CD4-positive, alpha-beta T cell treated with Interleukin-4 for 4 hours (primary cell): ENCODE results near the gene MPV17L2.
A peak's percentile ranks its signal among the peaks of the same experiment; 100 is the strongest.
"Not testable (repeated sequence)": the region's sequence is repeated elsewhere in the genome, so short reads cannot be mapped to it uniquely, and the experiment has no call there.

Experiments
- DNase-seq: peaks from one replicate; pipeline ENCODE4 v3.0.0-alpha.2; 2020

Gene MPV17L2

DNA sequence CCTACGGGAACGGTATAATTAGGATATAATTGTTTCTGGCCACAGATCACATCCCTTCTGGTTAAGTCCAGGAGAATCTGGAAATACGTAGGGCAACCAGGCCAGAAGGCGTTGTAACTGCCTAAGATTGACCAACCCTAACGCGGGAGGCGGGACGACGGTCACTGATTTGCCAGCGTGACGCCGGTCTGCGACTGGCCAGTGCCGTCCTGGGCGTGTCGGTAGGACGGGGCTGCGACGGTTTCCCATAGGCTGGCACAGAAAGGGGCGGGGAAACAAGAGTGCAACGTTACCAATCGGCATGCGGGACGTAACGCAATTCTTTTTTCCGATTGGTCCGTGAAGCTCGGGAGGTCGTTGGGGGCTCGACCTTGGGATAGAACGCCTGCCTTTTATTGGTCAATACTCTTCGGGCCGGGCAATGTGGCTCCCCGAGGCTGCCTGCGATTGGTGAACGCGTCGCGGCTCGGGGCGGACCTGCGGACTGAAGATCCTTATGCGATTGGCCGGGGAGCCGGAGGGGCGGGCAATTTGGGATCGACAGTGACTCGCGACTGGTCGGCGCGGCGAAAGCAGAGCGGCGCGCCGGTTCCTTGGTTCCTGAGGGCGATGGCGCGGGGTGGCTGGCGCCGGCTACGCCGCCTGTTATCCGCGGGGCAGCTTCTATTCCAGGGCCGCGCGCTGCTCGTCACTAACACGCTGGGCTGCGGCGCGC is at the start of gene MPV17L2:
MPV17L2 (plus strand) TSS at position 546 of the 715 bp plus-strand sequence; CDS start at position 610, 64 bp downstream.
- DNase-seq: peak; percentile 100

DNA sequence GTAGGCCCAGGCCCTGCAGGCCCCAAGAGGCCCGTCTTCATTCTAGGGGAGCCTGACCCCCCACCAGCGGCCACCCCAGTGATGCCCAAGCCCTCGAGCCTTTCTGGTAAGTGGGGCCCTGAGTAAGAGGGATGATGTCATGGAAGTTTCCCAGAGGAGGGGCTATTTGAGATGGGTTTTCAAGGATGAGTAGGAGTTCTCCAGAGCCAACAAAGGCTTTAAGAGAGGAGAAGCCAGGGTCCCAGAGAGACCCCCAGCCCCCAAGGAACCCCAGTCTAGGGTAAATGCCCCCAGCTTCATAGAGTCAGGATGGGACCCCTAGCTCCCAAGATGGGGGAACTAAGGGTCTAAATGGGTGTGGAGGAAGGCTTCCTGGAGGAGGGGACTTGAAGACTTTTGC is 49.1 kb upstream of the MPV17L2 start:
- DNase-seq: no peak

DNA sequence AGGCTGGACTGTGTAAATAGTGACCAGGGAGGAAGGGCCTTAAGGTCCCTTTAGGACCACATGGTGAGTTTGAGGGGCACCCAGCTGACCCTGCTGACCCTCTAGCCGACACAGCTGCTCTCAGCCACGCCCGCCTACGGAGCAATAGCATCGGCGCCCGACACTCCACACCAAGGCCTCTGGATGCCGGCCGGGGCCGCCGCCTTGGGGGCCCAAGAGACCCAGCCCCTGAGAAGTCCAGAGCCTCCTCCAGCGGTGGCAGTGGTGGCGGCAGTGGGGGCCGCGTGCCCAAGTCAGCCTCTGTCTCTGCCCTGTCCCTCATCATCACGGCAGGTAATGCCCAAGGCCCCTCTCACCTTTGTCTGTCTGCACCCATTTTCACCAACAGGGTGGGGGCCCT is 48.7 kb upstream of the MPV17L2 start:
- DNase-seq: no peak

DNA sequence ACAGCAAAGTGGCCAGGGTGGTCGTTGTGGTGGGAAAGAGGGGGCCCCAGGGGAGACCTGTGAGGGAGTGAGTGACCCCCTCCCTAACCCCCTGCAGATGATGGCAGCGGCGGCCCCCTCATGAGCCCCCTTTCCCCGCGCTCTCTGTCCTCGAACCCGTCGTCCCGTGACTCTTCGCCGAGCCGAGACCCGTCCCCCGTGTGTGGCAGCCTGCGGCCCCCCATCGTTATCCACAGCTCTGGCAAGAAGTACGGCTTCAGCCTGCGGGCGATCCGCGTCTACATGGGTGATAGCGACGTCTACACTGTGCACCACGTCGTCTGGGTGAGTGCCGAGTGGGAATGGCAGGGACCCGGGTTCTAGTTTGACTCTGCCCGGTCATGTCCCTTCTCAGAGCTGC is 48.1 kb upstream of the MPV17L2 start:
- no peak for DNase-seq

DNA sequence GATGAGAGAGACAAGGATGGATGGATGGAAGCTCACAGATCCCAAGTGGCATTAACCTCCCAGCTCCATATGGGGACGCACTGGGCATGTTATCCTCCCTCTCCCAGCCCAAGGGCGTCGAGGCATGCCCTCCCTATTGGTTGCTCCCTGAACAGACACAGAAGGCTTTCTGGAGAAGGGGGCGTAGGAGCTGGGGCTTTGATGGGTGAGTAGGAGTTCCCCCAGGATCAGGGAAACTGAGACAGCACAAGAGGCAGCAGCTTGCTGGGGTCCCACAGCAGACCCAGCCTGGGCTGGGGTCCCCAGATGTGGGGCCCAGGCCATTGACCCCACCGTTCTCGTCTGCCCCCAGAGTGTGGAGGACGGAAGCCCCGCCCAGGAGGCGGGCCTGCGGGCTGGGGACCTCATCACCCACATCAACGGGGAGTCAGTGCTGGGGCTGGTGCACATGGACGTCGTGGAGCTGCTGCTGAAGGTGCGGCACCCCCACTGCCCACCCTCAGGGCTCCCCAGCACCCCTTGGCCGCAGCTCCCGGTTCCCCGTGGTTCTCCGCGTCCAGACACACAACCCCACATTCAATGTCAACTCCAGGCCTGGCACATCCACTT is 47.5 kb upstream of the MPV17L2 start:
- DNase-seq: no peak

DNA sequence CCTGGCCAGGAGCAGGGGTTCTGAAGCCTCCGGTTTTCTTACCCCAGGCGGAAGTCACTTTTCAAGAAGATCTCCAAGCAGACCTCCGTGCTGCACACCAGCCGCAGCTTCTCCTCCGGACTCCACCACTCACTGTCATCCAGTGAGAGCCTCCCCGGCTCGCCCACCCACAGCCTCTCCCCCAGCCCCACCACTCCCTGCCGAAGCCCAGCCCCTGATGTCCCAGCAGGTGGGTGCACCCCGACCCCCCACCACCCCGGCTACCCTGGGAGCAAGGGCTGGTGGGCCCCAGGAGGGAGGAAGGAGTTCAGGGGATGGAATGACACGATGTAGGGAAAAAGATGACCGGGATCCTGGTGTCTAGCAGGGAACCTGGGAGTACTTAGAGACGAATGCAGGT is 45.6 kb upstream of the MPV17L2 start:
- no peak for DNase-seq

DNA sequence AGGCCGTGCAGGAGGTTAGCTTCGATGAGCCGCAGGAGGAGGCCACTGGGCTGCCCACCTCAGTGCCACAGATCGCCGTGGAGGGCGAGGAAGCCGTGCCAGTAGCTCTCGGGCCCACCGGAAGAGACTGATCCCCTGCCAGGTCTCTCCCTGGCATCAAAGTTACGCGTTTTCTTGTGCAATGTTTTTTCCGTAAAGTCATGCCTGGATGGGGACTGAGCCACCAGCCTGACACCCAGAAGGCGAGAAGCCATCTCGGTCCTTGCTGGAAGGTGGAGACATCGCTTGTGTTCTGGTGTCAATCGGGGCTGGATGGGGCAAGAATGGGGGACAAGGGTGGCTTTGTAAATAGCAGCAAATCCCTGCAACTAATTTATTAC is 43.4 kb upstream of the MPV17L2 start:
- no peak for DNase-seq

DNA sequence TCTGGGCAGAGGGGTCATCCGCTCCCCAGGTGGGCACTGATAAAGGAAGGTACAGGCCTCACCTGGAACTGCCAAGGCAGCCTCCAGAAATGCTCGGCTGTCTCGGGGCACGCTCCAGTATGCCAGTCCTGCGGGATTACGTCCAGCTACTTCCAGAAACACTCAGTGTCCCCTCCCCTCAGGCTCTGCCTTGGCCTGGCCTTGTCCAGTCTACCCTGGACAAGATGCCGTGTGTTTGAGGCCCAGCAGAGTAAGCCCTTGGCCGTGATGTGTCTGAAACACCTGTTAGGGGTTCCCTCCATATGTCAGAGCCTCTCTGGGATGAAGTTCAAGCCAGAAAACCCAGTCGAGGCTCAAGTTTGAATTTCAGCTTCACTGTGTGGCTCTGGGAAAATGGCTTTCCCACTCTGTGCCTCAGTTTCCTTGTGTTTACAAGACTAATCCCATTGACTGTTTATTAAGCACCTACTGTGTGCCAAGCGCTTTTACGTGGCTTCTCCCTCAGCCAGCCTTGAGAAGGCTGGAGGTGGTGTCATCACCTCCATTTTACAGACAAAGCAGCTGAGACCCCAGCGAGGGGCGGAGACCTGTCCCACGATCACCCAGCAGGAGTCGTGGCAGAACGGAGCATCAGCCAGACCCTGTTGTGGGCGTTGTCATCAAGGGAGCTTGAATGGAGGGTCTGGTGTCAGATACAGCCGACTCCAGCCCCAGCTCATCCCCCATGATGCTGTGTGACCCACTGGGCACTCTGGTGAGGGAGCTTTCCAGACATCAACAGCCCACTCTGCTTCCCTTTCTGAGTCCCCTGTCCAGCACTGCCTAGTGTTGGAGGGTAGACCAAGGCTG is 42.0 kb upstream of the MPV17L2 start:
- DNase-seq: no peak

DNA sequence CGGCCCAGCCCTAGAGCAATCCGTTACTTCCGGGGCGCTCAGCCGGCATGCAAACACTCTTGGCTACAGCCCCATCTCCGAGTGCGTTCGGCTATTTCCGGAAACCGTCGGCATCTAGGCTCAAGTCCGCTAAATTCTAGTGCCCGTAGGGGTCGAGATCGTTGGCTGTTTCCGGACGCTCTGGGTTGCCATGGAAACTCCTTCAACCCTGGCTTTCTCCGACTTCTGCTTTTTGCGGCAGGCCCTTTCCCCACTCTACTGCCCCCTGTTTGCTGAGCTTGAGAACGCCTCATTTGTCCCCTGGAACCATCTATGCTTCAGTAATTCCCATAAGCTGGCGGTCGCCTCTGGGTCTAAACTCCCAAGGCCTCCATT is 40.6 kb upstream of the MPV17L2 start:
- peak; percentile 98 for DNase-seq

DNA sequence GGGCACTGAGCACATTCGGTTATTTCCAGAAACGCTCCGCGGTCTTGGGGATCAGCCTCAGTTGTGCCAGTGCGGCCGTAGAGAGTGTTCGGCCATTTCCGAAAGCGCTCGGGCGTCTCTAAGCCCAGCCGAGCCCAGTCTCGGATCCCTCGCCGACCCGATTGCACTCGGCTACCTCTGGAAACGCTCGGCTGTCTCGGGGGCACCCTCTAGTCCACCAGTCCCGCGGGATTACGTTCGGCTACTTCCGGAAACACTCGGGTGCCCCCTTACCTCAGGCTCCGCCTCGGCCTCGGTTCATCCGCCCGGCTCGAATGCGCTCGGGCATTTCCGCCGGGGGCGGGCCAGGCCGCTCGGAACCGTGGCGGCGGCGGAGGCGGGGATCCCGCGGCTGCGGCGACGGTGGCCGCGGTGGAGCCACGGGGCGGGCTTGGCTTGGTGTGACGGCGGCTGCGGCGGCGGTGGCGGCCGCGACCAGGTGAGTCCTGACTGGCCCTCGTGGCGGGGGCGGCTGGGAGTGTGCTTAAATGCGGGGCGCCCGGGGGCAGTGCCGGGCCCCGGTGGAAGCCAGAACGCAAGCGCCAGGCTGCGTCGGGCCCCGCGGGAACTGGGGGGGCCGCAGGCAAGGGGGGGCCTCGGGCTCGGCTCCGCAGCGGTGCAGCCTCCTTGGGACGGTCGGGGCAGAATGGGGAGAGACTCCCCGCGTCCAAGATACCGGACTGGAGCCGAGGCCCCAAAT is 40.0 kb upstream of the MPV17L2 start, which contains the start of gene PIK3R2:
PIK3R2 (plus strand) TSS at position 347 of the 739 bp plus-strand sequence. CDS start 2,717 bp downstream, outside the sequence.
- peak; percentile 98 for DNase-seq

DNA sequence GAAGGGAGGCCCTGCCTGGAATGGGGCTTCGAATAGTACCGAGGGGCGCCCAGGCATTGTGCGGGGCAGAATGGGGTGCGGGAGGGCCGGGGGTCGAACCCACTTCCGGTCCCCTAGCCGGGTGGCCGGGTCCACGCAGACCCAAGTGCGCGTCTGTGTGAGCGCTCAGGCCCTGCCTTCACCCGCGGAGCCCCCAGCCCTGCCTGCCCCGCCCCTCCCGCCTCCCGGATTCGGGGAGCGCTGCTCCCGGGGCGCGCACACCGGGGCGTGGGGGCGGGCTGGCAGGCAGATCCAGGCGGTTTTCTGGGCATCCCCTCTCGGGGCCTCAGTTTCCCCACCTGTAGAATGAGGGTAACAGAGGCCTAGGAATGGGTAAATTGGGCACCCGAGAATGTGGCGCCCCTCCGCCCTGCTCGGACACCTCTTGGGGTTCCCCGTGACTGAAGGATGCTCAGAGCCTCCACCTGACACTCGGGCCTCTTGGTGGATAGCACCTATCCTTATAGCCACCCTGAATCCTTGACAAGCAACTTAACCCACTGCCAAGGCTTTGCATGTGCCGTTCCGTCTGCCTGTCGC is 39.4 kb upstream of the MPV17L2 start:
- DNase-seq: no peak

DNA sequence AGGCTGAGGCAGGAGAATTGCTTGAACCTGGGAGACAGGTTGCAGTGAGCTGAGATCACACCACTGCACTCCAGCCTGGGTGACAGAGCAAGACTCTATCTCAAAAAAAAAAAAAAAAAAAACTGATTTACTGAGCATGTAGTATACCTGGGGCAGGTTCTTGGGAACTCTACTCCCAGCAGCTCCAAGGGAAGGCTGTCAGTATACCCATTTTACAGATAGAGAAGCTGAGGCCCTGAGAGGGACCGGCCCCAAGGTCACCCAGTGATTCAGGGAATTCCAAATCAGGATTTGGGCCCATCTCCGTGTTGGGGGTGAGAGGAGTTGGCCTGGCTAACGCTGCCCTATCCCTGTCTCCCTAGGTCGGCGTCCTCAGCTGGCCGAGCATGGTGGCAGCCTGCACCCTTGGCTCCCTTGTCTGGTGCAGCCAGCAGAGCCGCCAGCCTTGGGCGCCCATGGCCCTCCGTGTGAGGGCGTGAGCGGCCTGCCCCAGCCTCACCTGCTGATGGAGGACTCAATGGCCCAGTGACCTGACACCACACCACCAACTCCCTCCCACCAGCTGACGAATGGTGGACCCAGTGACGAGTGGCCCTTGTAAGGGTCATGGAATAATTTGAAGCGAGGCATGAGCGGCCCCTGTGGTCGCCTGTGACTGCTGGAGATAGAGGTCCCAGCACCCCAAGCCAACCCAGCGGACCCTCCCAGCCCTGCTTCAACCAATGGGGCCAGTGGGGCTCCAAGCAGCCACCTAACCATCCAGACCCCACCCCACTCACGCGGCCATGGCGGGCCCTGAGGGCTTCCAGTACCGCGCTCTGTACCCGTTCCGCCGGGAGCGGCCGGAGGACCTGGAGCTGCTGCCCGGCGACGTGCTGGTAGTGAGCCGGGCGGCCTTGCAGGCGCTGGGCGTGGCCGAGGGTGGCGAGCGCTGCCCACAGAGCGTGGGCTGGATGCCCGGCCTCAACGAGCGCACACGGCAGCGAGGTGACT is 37.6 kb upstream of the MPV17L2 start:
- DNase-seq: no peak

DNA sequence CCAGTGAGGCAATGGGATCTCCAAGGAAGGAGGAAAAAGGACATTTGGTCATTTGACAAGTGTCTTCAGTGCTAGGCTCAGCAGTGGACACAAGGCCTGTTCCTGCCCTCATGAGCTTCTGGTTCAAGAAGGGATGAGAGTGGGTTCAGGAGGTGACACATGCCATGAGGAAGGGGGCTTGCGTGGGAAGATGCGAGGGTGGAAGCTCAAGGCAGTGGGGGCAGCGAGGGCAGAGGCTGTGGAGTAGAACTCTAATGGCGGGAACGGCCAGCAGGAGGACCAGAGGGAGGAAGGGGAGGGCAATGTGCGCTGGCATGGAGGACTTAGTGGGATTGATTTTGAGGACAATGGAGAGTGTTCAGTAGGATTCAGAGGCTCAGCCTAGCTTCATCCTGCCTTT is 36.8 kb upstream of the MPV17L2 start:
- DNase-seq: no peak

DNA sequence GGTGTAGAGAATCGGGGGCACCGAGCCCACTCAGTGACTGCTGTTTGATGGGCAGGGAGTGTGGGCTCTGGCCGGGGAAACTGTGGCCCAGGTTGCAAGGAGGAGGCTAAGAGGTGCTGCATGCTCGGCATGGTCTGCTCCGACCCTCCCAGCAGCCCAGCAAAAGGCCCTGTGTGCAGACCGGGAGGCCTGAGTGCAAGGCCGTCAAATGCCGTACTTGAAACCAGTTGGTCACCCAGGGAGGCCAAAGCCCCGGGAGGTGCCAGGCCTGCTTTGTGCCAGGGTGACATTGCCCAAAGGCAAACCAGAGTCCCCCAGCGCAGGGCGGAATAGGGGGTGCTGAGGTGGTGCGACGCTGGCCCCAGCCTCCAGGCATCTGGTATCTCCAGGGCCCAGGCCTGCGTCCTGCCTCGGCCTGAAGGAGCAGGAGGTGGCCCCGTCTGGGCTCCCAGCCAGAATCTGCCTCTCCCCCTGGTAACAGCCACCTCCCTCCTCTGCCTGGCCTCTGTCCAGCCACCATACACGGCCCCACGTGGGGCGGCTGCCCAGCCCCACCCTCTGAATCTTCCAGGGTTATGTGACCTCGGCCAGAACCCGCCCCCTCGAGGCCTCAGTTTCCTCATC is 36.1 kb upstream of the MPV17L2 start:
- DNase-seq: no peak

DNA sequence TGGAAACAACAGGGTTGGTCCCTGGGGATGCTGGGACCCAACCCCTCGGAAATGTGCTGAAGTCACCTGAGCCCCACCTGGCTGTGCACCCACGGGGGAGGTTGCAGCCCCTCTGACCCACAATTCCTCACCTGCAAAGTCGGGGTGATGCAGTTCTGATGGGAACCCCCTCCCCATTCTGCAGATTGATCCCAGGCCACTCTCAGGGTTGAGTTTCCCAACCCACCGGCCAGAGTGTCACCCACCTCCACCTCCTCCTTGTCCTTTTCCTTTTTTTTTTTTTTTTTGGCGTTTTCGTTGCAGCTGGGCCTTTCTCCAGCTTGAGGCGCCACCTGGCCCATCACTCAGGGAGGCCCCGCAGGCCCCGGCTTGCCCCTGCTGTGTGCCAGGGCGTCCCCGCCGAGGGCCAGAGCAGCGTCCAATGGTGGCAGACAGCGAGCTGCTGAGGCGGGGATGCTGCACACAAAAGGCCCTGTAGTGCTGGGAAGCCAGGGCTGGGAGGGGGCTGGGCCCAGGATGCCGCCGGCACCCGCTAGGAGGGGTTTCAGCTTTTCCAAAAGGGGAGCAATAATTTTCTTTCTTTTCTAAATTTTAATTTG is 35.5 kb upstream of the MPV17L2 start:
- no peak for DNase-seq

DNA sequence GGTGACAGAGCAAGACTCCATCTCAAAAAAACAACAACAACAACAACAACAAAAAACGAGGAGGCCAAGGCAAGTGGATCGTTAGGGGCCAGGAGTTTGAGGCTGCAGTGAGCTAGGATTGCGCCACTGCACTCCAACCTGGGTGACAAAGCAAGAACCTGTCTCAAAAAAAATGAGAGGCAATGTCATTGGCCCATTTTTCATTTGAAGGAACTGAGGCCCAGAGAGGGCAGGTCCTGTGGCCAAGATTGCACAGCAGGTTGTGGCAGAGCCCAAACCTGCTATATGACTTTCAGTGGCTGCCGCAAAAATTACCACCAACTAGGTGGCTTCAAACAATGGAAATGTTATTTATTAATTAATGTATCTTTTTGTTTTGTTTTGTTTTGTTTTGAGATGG is 34.6 kb upstream of the MPV17L2 start:
- no peak for DNase-seq

DNA sequence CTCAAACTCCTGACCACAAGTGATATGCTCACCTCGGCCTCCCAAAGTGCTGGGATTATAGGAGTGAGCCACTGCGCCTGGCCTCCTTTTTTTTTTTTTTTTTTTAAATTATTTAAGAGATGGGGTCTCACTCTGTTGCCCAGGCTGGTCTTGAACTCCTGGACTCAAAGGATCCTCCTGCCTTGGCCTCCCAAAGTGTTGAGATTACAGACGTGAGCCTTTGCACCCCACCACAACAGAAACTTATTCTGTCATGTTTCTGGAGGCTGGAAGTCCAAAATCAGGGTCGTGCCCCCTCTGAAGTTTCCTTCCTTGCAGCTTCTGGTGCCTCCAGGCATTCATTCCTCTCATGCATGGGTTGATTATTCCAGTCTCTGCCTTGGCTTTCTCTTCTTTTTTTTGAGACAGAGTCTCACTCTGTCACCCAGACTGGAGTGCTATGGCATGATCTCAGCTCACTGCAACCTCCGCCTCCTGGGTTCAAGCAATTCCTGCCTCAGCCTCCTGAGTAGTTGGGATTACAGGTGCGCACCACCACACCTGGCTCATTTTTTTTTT is 33.9 kb upstream of the MPV17L2 start:
- DNase-seq: not testable (repeated sequence)

DNA sequence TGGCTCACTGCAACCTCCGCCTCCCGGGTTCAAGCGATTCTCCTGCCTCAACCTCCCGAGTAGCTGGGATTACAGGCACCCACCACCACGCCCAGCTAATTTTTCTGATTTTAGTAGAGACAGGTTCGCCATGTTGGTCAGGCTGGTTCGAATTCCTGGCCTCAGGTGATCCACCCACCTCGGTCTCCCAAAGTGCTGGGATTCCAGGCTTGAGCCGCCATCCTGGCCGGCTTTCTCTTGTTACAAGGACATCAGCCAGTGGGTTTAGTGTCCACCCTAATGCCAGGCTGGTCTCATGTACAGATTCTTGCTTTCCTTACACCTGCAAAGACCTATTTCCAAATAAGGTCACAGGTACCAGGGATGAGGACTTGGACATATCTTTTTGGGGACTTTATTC is 33.2 kb upstream of the MPV17L2 start:
- DNase-seq: no peak

DNA sequence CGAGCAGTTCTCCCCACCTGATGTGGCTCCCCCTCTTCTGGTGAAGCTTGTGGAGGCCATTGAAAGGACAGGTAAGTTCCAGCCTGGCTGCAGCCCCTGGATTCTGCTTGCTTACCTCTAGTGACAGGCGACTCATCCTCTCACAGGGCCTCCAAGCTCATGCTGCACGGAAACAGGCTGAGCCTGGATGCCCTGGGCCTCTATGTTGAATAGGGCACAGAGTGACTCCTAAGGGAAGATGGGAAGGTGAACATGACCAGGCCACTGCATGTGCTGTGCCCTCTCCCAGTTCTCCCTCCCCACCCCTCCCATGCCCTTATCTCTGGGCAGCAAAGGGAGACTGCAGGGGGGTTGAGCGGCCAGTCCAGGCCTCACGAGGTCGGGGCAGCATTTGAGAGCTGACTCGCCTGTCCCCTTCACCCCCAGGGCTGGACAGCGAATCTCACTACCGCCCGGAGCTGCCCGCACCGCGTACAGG is 32.5 kb upstream of the MPV17L2 start:
- DNase-seq: no peak
